A549 treated with DMSO at 1 μM for 4 hours (cell line): ENCODE results near the gene MT4. TPM values are rescaled to one million over a fixed set of nuclear protein-coding genes. Genes with fewer than 3 reads are reported as not detected.

Experiments used
- total RNA-seq: library from RNA; stranded (reverse); fragments of 200-300 nt; extraction: Qiagen RNA extraction; gene quantifications from 5 replicates; pipeline ENCODE4 v1.2.3, GENCODE V29; 2022; ENCODE audit warnings: low read depth

MT4 gene
- total RNA-seq, result not detected in 5 replicates

DNA sequence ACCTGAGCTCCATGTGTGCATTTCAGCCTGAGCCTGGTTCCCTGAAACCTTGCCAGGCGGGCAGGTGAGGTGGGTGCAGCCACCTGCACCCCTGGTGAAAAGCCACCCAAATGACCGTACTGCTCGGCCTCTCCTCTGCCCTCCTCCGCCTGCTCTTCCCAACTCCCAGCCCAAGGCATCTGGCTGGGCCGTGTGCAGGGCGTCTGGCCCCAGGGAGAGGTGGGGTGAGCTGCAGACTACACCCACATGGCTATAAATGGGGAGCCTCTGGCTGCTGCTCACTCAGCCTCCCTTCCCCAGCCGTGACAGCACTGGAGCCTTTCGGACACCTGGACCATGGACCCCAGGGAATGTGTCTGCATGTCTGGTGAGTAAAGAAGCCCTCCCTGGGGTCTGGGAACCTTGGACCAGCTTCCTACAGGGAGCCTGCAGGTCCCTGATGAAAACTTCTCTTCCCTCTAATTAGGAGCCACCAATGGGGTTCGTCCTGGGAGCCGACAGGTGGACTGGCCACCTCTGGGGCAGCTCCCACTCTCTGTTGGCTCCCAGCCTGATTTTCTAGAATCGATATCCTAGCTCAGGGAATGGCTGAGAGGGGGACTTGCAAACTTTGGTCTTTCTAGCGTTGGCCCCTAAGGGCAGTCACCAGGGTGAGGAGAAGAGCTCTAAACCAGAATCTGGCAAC is at the start of gene MT4:
Gene MT4, plus strand, starts transcription at position 281 of the 685 bp plus-strand sequence. Its CDS starts 56 bp downstream, at position 337.

DNA sequence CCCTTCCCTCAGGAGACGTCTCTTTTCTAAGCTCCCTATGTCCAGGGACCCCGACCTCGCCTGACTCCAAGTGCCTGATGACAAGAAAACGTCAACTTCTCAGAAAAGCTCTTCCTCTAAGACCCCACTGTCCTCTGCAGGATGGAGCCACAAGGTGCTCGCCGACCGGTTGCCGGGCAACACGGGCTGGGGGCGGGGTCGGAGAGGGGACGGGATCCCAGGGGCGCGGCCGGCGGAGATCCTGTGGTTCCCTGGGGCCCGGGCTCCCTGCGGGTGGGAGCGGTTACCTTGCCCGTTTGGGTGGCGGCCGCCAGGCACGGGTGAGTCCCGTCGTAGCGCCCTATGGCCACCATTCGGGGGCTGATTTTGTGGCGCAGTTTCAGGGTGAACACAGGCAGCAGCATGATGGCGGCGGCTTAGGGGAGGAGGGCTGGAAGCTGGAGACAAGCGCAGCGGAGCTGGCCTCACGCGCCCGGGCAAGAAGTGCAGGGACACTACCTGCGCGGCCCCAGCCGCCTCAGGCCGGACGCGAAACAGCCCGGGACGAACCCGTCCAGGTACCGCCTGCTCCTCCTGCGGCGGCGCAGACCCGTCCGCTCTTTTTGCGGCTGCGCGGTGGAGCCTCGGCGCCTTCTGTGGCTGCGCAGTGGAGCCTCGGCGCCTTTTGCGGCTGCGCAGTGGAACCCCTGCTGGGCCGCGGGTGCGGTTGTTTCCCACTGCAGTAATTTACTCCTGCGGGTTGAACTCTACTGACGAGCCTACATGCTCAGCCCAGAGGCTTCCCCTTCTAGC is 45.2 kb upstream of the MT4 start, which contains the start of gene BBS2:
Gene BBS2, minus strand, starts transcription at position 566 of the 792 bp plus-strand sequence. Its CDS starts 162 bp downstream, at position 404.

DNA sequence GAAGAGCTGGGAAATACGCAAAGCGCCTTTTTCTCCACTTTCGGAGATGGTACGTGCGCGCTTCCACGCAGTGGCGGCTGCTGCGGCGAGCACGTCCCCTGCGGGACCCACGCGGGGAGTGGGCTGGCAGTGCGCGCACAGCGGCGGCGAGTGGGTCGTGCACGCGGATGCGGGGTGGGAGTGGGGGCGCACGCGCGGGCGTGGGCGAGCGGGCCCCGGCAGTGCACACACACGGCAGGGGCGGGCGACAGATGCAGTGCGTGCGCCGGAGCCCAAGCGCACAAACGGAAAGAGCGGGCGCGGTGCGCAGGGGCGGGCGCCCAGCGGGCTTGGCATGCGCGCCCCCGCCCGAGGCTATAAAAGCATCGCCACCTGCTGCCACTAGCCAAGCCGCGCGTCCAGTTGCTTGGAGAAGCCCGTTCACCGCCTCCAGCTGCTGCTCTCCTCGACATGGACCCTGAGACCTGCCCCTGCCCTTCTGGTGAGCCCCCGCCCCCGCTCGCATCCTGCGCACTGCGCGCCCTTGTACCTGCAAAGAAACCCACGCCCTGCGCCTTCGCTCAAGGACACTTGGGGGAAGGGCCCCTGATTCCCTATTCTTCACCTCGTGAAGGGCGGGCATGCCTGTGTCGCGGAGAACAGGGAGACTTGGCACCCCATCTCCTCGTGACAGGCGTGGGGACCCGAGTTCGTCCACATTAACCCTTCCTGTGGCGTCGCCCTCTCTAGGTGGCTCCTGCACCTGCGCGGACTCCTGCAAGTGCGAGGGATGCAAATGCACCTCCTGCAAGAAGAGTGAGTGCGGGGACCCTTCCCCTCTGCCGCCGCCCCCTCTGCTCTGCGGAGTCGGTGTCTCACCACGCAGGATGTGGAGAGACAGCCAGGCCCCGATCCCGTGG is 24.5 kb downstream of the MT4 start, which contains the start of gene MT3:
Gene MT3, plus strand, starts transcription at position 388 of the 899 bp plus-strand sequence. Its CDS starts 63 bp downstream, at position 451.

DNA sequence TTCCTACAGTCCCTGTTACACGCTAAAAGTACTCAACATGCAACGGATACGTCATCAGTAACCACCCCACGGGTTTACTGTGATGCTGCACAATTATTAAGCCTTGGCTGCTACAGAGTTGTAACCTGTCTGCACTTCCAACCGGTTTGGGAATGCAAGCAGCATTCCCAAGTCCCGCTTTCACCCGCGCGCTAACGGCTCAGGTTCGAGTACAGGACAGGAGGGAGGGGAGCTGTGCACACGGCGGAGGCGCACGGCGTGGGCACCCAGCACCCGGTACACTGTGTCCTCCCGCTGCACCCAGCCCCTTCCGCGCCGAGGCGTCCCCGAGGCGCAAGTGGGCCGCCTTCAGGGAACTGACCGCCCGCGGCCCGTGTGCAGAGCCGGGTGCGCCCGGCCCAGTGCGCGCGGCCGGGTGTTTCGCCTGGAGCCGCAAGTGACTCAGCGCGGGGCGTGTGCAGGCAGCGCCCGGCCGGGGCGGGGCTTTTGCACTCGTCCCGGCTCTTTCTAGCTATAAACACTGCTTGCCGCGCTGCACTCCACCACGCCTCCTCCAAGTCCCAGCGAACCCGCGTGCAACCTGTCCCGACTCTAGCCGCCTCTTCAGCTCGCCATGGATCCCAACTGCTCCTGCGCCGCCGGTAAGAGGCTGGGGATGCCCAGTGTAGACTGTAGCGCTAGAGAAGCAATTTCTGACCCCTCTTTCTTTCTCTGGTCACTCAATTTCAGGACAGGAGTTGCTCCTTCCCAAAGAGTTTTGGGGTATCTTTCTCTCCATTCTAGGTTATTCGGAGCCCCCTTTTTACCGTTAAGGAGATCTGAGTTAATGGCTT is 43.4 kb downstream of the MT4 start, which contains the start of gene MT2A:
Gene MT2A, plus strand, starts transcription at position 542 of the 833 bp plus-strand sequence. Its CDS starts 72 bp downstream, at position 614.

Other genes with a start within 250 kb of the MT4 start
- 58.9 to 65.8 TPM (median 64.0 TPM) in 5 replicates for gene AMFR, start 139.5 kb upstream of the MT4 start, total RNA-seq
- 111 to 132 TPM (median 118 TPM) in 5 replicates for gene NUDT21, start 113.7 kb upstream of the MT4 start, total RNA-seq
- 68.3 to 93.1 TPM (median 78.2 TPM) in 5 replicates for gene OGFOD1, start 113.5 kb upstream of the MT4 start, total RNA-seq
- gene BBS2, start 45.0 kb upstream of the MT4 start, total RNA-seq, result 13.0 to 23.1 TPM (median 19.0 TPM) in 5 replicates
- gene MT3, start 24.5 kb downstream of the MT4 start, total RNA-seq, result 0.41 TPM in 1 of 5 replicates, not detected in the others
- gene MT2A, start 43.5 kb downstream of the MT4 start, total RNA-seq, result 570 to 812 TPM (median 625 TPM) in 5 replicates
- gene MT1E, start 60.7 kb downstream of the MT4 start, total RNA-seq, result not detected in 5 replicates
- not detected in 5 replicates for gene MT1M, start 67.6 kb downstream of the MT4 start, total RNA-seq
- 15.4 to 17.7 TPM (median 15.7 TPM) in 5 replicates for gene MT1A, start 73.6 kb downstream of the MT4 start, total RNA-seq
- not detected in 5 replicates for gene MT1B, start 86.8 kb downstream of the MT4 start, total RNA-seq
- gene MT1F, start 92.9 kb downstream of the MT4 start, total RNA-seq, result 8.5 to 17.3 TPM (median 12.5 TPM) in 5 replicates
- not detected in 5 replicates for gene MT1G, start 103.0 kb downstream of the MT4 start, total RNA-seq
- not detected in 5 replicates for gene MT1H, start 104.7 kb downstream of the MT4 start, total RNA-seq
- 148 to 278 TPM (median 167 TPM) in 5 replicates for gene MT1X, start 117.4 kb downstream of the MT4 start, total RNA-seq
- 90.0 to 103 TPM (median 96.8 TPM) in 5 replicates for gene NUP93, start 165.1 kb downstream of the MT4 start, total RNA-seq